ENCODE data around the gene KRT5.
"Not testable (repeated sequence)": the region's sequence is repeated elsewhere in the genome, so short reads cannot be mapped to it uniquely, and the experiment has no call there.

Gene KRT5

GRCh38 chr12:52494518-52494917 lies 25.7 kb downstream of the KRT5 start:
- no peak for DNase-seq (ENCODE audit: low read depth)

GRCh38 chr12:52494100-52494499 lies 26.1 kb downstream of the KRT5 start:
- no peak for DNase-seq (ENCODE audit: low read depth)

DNA sequence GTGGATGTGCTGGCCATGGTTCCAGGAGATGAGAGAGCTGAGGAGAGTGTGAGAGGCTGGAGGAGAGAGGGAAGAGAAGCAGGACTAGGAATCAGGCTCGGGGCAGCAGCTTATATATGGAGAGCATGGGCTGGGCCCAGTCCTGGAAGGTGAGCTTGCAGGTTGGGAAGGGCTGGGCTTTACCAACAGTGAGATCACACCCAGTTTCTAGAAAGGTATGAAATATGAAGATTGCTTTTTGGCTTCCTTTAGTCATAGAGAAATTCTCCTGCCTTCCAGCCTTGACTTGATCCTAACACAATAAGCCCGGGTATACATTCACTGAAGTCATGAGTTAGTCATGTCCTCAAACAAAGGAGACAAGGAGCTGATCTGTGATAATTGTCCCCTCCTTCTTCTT lies 27.0 kb downstream of the KRT5 start, which contains the start of gene KRT6A:
TSS of gene KRT6A (minus strand) at position 86 of the 400 bp plus-strand sequence. CDS start at position 17, 69 bp downstream.
- DNase-seq (ENCODE audit: low read depth) = no peak

DNA sequence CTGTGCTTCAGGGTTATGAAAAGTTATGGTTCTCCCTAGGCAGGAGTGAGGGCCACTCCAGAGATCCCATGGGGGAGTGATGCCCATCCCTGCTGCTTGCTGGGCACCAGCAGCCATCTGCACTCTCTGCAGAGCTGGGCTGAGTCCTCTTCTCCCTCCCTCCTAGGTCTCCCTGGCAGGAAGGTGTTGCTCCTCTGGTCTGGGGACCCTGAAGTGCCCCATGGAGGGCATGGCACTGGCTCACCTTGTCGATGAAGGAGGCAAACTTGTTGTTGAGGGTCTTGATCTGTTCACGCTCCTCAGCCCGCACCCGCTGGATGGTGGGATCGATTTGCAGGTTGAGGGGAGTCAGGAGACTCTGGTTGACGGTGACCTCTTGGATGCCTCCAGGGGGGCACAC lies 27.8 kb downstream of the KRT5 start:
- DNase-seq (ENCODE audit: low read depth) = not testable (repeated sequence)

GRCh38 chr12:52491495-52491894 lies 28.7 kb downstream of the KRT5 start:
- not testable (repeated sequence) for DNase-seq (ENCODE audit: low read depth)

DNA sequence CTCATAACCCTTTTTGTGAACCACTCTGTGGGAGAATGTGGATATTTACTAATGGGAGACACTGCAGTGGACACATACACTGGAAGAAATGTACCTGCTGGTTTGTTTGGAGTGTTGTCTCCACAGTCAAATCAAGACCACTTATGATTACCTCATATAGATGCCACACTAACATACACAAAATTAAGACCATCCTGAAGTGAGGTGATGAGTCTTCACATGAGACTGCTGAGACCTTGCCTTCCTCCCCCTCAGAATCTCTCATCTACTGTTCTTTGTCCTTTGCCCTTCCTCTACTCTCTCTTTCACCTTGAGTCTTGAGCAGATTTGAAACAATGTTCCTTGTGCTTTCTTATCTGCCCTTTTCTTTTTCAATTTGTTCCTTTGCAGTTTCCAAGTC lies 31.5 kb downstream of the KRT5 start:
- no peak for DNase-seq (ENCODE audit: low read depth)

DNA sequence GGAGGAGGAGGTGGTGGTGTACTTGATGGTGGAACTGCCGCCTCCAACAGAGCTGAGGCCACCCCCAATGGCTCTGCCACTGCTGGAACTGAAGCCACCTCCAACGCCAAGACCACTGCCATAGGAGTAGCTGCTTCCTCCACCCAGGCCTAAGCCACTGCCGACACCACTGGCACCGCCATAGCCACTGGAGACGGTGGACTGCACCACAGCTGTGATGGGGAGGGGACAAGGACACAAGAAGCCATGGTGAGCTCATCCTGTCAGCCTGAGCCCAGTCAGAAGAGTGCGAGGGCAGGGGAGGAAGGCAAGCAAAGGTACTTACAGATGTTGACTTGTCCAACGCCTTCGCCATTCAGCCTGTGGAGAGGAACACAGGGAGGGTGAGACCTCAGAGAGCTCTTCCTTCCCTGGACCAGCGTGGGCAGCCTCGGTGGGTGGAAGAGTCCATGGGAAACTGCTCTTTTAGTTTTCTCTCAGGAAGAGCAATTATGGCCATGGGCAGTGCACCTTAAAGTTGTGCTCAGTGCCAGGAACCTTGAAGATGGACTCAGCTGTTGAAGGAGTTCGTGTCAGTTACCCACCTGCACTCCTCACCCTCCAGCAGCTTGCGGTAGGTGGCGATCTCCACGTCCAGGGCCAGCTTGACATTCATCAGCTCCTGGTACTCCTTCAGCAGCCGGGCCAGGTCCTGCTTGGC lies 32.3 kb downstream of the KRT5 start:
- not testable (repeated sequence) for DNase-seq (ENCODE audit: low read depth)

DNA sequence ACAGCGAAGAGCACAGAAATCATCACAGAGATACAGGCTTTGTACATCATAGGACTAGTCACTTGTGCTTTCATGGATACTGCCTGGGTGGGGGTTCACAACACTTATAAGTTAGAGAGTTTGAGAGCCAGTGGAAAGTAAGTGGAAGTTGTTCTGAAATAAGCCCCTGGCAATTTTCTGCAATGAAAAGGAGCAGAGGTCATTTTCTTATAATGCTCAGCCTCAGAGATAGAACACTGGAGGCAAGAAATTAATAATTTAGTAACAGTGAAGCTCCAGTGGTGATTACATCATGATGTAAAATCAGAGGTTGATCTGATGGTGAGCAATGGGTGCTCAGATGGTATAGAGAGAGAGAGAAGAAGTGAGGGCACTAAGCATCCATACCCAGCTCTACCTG lies 33.0 kb downstream of the KRT5 start:
- DNase-seq (ENCODE audit: low read depth) = no peak

DNA sequence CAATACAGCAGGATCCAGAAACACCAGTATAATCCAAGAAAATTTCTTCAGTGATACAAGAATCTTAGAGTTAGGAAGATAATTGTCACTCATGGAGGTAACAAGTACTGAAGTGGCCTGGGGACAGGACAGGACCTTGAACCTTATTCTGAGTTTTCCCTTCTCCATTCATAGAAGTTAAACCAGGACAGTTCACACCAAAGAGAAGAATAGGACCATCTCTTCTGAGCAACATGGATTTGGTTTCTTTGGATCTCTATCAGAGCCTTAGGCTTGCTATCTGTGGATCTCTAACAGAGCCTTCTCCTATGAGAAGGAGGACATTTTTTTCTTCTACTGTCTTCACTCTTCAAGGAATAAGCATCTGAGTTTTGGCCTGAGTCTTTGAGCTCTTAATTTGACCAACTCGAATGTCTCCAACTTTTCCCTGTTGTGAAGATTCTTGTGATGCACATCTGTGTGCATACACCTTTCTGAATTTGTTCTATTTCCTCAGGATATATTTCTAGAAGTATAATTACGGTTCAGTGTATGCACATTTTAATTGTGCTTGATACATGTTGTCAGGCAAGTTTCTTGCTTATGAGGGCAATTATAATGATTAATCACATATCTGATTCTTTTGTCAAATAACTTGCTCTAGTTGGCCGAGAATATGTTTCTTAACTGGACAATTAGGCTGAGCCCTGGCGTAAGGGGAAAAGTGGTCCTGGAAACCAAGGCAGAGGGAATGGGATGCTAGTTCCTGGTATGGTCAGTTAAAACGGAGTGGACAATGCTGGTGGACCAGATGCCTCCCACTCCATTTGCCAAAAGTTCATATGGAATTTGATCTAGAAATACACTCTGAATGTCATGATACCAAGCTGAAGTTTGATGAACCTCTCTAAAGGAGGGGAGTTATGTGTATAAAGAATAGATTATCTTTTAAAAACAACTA lies 33.8 kb downstream of the KRT5 start:
- no peak for DNase-seq (ENCODE audit: low read depth)

DNA sequence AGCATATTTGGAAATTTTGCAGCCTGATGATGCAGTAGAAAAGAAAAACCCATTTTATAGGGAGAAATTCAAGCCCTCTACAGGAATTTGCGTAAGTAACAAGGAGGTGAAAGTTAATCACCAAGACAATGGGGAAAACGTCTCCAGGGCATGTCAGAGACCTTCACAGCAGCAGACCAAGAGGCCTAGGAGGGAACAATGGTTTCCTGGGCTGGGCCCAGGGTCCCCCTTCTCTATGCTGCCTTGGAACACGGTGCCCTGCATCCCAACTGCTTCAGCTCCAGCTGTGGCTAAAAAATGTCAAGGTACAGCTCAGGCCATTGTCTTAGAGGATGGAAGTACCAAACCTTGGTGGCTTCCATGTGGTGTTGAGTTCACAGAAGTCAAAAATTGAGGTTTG lies 40.1 kb downstream of the KRT5 start:
- DNase-seq (ENCODE audit: low read depth) = no peak

DNA sequence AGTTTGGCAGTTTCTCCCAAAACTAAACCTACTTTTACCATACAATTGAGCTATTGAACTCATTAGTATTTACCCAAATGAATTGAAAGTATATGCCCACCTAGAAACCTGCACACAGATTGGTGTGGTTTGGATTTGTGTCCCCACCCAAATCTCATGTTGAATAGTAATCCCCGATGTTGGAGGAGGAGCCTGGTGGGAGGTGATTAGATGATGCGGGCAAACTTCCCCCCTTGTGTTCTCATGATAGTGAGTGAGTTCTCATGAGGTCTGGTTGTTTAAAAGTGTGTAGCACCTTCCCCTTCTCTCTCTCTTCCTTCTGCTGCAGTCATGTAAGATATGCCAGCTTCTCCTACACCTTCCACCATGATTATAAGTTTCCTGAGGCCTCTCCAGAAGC lies 42.5 kb downstream of the KRT5 start:
- DNase-seq (ENCODE audit: low read depth) = no peak

DNA sequence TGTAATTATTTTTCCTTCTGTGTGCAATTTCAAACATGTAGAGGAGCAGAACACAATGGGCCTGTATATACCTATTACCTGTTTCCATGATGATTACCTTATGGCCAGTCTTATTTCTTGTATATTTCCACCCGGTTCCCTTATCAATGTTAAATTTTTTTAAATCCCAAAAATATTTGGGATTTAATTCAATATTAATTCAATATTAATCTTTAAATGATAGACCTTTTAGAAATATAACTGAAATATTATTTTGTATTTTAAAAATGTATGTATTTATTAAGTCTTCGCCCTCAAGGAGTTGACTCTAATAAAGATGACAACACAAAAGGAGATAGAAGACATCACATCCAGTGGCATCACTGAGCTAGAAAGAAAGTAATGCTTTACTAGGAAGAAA lies 46.0 kb downstream of the KRT5 start:
- DNase-seq (ENCODE audit: low read depth) = no peak

DNA sequence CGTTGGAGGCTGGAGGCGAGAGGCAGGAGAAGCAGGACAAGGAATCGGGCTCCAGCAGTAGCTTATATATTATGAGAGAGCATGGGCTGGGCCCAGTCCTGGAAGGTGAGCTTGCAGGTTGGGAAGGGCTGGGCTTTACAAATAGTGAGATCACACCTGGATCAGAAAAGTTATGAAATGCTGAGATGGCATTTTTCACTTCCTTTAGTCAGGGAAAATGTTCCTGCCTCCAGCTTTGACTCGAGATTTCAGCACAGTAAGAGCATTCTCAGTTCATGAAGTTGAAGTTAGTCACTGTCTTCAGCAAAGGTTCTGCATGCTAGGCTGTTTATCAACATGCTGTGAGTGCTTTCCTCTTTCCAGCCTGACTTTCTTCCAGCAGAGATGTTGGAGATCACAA lies 46.4 kb downstream of the KRT5 start, which contains the start of gene KRT6C:
TSS of gene KRT6C (minus strand) at position 38 of the 400 bp plus-strand sequence. CDS start 68 bp downstream, outside the sequence.
- no peak for DNase-seq (ENCODE audit: low read depth)

DNA sequence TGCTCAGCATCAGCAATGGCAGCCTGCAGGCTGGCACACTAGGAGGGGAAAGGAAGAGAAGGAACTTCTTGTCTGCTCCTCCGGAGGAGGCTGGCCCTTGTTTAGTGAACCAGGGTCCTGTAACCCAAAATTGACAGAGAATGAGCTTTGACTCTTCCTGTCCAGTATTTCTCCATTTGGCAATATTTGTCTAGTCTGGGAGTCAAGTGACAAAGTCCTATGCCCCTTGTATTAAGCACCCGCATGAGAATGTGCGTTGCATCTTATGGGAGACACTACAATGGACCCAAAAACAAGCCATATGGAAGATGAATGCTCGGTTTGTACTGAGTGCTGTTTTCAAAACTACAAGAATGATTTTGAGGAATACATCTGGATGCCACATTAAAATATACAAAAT lies 50.3 kb downstream of the KRT5 start:
- DNase-seq (ENCODE audit: low read depth) = no peak

DNA sequence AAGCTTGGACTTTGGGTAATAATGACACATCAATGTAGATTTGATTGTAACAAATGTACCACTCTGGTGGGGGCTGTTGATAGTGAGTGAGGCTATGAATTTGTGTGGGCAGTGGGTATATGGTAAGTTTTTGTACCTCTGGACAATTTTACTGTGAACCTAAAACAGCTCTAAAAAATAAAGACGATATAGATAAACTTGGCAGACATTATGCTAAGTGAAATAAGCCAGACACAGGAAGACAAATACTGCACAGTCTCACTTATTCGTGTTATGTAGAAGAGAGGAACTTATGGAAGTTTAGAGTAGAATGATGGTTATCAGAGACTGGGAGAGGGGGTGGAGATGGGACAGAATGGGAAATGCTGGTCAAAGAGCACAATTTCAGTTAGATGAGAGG lies 55.3 kb downstream of the KRT5 start:
- no peak for DNase-seq (ENCODE audit: low read depth)

Data from stimulated activated CD8-positive, alpha-beta memory T cell treated with anti-CD3 and anti-CD28 coated beads, Interleukin-15, amount 100 ng/mL, for 24 hours (primary cell).